Endothelial cell of coronary artery (primary cell): ENCODE data around the gene STEAP2. TPM values are rescaled to one million over a fixed set of nuclear protein-coding genes. Genes with fewer than 3 reads are reported as not detected.

Experiments
- total RNA-seq: library from RNA; depleted of rRNA; stranded (reverse); fragments of >200 nt; gene quantifications from 2 replicates; pipeline ENCODE4 v1.2.3, GENCODE V29; 2014

STEAP2 gene
- 0.81 and 1.2 TPM in 2 replicates for total RNA-seq

GRCh38 chr7:90211391-90212148, at the start of gene STEAP2:
Gene STEAP2, plus strand, starts transcription at chr7:90211740. Its CDS starts 13,343 bp downstream, at chr7:90225083.

GRCh38 chr7:90244909-90245851, 33.6 kb downstream of the STEAP2 start, which contains the start of gene CFAP69:
Gene CFAP69, plus strand, starts transcription at chr7:90245174. Its CDS starts 251 bp downstream, at chr7:90245425.

Other genes with a start within 250 kb of the STEAP2 start
- 8.5 and 10.8 TPM in 2 replicates for gene STEAP1, start 57.3 kb upstream of the STEAP2 start, total RNA-seq
- 2.2 and 2.4 TPM in 2 replicates for gene CFAP69, start 33.4 kb downstream of the STEAP2 start, total RNA-seq
- not detected in 2 replicates for gene FAM237B, start 109.6 kb downstream of the STEAP2 start, total RNA-seq
- 8.0 and 8.5 TPM in 2 replicates for gene GTPBP10, start 135.0 kb downstream of the STEAP2 start, total RNA-seq
- gene CLDN12, start 191.7 kb downstream of the STEAP2 start, total RNA-seq = 5.9 and 15.0 TPM in 2 replicates